Psoas muscle (tissue), 8 donors: ENCODE results near the gene CRYBG1. TPM values are rescaled to one million over a fixed set of nuclear protein-coding genes. Genes with fewer than 3 reads are reported as not detected.
A peak's percentile ranks its signal among the peaks of the same experiment; 100 is the strongest.
"Not testable (repeated sequence)": the region's sequence is repeated elsewhere in the genome, so short reads cannot be mapped to it uniquely, and the experiment has no call there.

ENCODE experiments used
- ATAC-seq, 4 donors: fragments of 200-7000 bp; cut with Tn5 transposase; one replicate each; pipeline ENCODE4 v1.9.1; 2020; ENCODE audit warnings: moderate library complexity in 3 of 4, mild to moderate bottlenecking in 2 of 4
- DNase-seq, 2 donors: peaks; one replicate each; pipeline ENCODE4 v3.0.0-alpha.2; 2020
- H3K27ac ChIP-seq: fragments of 200-600 bp; one replicate; pipeline ENCODE4 v1.8.0; 2022
- H3K27me3 ChIP-seq, 3 donors: fragments of 200-600 bp in 1 of 3; one replicate each; pipeline versions ENCODE4 v1.6.1 to v1.8.0; 2013 to 2022; ENCODE audit warnings: low read length in 2 of 3, mild to moderate bottlenecking in 2 of 3, moderate library complexity in 1 of 3; ENCODE audit not compliant: insufficient read depth in 3 of 3
- H3K36me3 ChIP-seq, 2 donors: fragments of 200-600 bp in 1 of 2; one replicate each; pipeline versions ENCODE4 v1.6.1 to v1.8.0; 2013 to 2022; ENCODE audit warnings: low read depth in 1 of 2, mild to moderate bottlenecking in 1 of 2, moderate library complexity in 1 of 2; ENCODE audit not compliant: insufficient read depth in 1 of 2
- H3K4me1 ChIP-seq: fragments of 200-600 bp; one replicate; pipeline ENCODE4 v1.8.0; 2022
- H3K4me3 ChIP-seq: fragments of 200-600 bp; one replicate; pipeline ENCODE4 v1.8.0; 2022; ENCODE audit warnings: mild to moderate bottlenecking
- H3K9me3 ChIP-seq: fragments of 200-600 bp; one replicate; pipeline ENCODE4 v1.8.0; 2022
- WGBS, 3 donors: extraction: QIAGEN DNeasy Blood & Tissue Kit; methylation state at CpG; one replicate each; pipeline versions ENCODE4 v1.1.6 to v1.1.7; 2013; 5-methylcytosine and 5-hydroxymethylcytosine counted together
- intact Hi-C, 2 donors: fragments of 100-400 bp; cut with DNase I; formaldehyde crosslinking; loops; one replicate each; pipeline versions ENCODE4 v1.11.0 to v1.14.2; 2022
- polyA plus RNA-seq, 3 donors: library from polyadenylated mRNA; stranded (reverse); fragments of 200-250 nt; gene quantifications; one replicate each; pipeline ENCODE4 v1.2.3, GENCODE V29; 2013
- total RNA-seq, 4 donors: library from RNA; stranded (reverse); fragmentation: NEBNext Ultra II Directional in 2 of 4; extraction: Animal tissue kit (Norgen Biotek cat#: 25700) in 2 of 4; gene quantifications; one replicate each; pipeline versions ENCODE4 v1.2.1 to v1.2.4, GENCODE V29; 2021 to 2023
- TF ChIP-seq, protein P1 (sequence below): fragments of 200-600 bp; IDR thresholded peaks from one replicate; pipeline ENCODE4 v1.8.0; 2022; ENCODE audit warnings: antibody characterized with exemption
- donor health status: healthy with polysubstance abuse.
- donor health status: DM: no; HTN: no; CAD: no; lungs with moderate emphysema.
- donor health status: Bipolar disorder and iron deficiency.
- donor health status: healthy.
- donor health status: DM: yes; HTN: yes; CAD: no.
- donor health status: DM: no; HTN: no; CAD: no.
- donor health status: DM: no; HTN: no; CAD: no.
- donor health status: DM: yes; HTN: yes; CAD: no.

Gene CRYBG1
- total and polyA plus RNA-seq, 7 donors: 0.17 to 1.6 (median 0.82) TPM

GRCh38 chr6:106553440-106553839 lies 192.9 kb downstream of the CRYBG1 start:
- Histone ChIP-seq H3K9me3 (no peaks in the 10 kb centered on the region), H3K27me3 (no peaks in the 10 kb centered on the region), H3K4me1 (no peaks in the 10 kb centered on the region), H3K36me3 (peaks cover 0 to 8% of the 10 kb centered on the region in 2 donors), H3K27ac (no peak overlapping the region), H3K4me3 (no peak overlapping the region)
- WGBS, 3 donors: 93 to 96% (median 94%) methylated on average over 5 of the region's 5 CpGs
- DNase-seq: no peak
- TF ChIP-seq, protein P1, sequence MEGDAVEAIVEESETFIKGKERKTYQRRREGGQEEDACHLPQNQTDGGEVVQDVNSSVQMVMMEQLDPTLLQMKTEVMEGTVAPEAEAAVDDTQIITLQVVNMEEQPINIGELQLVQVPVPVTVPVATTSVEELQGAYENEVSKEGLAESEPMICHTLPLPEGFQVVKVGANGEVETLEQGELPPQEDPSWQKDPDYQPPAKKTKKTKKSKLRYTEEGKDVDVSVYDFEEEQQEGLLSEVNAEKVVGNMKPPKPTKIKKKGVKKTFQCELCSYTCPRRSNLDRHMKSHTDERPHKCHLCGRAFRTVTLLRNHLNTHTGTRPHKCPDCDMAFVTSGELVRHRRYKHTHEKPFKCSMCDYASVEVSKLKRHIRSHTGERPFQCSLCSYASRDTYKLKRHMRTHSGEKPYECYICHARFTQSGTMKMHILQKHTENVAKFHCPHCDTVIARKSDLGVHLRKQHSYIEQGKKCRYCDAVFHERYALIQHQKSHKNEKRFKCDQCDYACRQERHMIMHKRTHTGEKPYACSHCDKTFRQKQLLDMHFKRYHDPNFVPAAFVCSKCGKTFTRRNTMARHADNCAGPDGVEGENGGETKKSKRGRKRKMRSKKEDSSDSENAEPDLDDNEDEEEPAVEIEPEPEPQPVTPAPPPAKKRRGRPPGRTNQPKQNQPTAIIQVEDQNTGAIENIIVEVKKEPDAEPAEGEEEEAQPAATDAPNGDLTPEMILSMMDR: no peak
- intact Hi-C loops: no loop called here
- ATAC-seq: no peak

- Histone ChIP-seq H3K27ac (no peak overlapping the region), H3K9me3 (no peaks in the 10 kb centered on the region), H3K36me3 (peaks cover 0 to 13% of the 10 kb centered on the region in 2 donors), H3K4me3 (no peak overlapping the region), H3K27me3 (no peaks in the 10 kb centered on the region), H3K4me1 (no peaks in the 10 kb centered on the region)
- ATAC-seq (no peak), DNase-seq (no peak)
- intact Hi-C loops: no loop called here
- WGBS, 3 donors: 72 to 75% (median 72%) methylated on average over 5 of the region's 5 CpGs
- TF ChIP-seq, protein P1: no peak
These were observed 195.2 kb downstream of the CRYBG1 start for GRCh38 chr6:106555767-106556166.

GRCh38 chr6:106556368-106556960 lies 195.9 kb downstream of the CRYBG1 start:
- no peaks in the 10 kb centered on the region for H3K9me3 ChIP-seq
- ATAC-seq: no peak
- intact Hi-C loops: no loop called here
- H3K4me1 ChIP-seq: no peaks in the 10 kb centered on the region
- H3K27me3 ChIP-seq: no peaks in the 10 kb centered on the region
- 71 to 75% (median 74%) methylated on average over 3 of the region's 3 CpGs for WGBS, 3 donors
- H3K4me3 ChIP-seq: no peak overlapping the region
- H3K36me3 ChIP-seq: peaks cover 0 to 18% of the 10 kb centered on the region in 2 donors
- TF ChIP-seq, protein P1: peak; percentile 15
- DNase-seq: no peak
- H3K27ac ChIP-seq: no peak overlapping the region

DNA sequence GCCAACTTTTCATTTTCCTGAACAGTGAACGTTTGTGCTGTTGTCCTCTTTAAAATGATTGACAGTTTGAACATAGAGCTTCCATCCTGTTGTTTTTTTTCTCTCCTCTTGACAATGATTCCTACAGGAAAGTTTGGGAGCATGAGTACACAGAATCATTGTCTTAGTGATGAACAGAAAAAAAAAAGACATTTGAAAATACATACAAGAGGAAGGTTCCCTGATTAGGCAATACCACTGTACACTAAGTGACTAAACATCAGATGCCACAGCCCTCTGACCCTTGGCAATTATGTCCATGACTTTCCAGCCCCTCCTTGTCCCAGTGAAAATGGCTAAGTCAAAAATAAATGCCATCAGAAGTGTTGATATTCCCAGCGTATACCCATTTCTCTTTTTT lies 197.3 kb downstream of the CRYBG1 start:
- Histone ChIP-seq H3K27ac (no peak overlapping the region), H3K36me3 (peaks cover 0 to 24% of the 10 kb centered on the region in 2 donors), H3K27me3 (no peaks in the 10 kb centered on the region), H3K4me3 (no peak overlapping the region), H3K4me1 (no peaks in the 10 kb centered on the region), H3K9me3 (no peaks in the 10 kb centered on the region)
- intact Hi-C loops: no loop called here
- 43 to 70% (median 63%) methylated on average over 2 of the region's 2 CpGs for WGBS, 3 donors
- ATAC-seq (no peak), DNase-seq (no peak)
- TF ChIP-seq, protein P1: no peak

GRCh38 chr6:106558364-106558763 lies 197.8 kb downstream of the CRYBG1 start:
- no peak for ATAC-seq
- WGBS, 3 donors: 97 to 98% (median 97%) methylated on average over 4 of the region's 4 CpGs
- no peaks in the 10 kb centered on the region for H3K27me3 ChIP-seq

GRCh38 chr6:106559659-106560058 lies 199.1 kb downstream of the CRYBG1 start:
- not testable (repeated sequence) for H3K9me3 ChIP-seq, DNase-seq, H3K27ac ChIP-seq, H3K4me3 ChIP-seq, H3K27me3 ChIP-seq, H3K4me1 ChIP-seq, ATAC-seq
- H3K36me3 ChIP-seq: peaks cover 0 to 19% of the 10 kb centered on the region in 2 donors
- intact Hi-C loops: loop anchor here (5.0 to 10.0 kb wide), 2 partner anchors 225 to 1122 kb away; no protein-coding TSS in a partner anchor
- WGBS, 3 donors: 91 to 97% (median 94%) methylated on average over 5 of the region's 5 CpGs

More at GRCh38 chr6:106558364-106558763, 197.8 kb downstream of the CRYBG1 start:
- Histone ChIP-seq H3K4me3 (no peak overlapping the region), H3K27ac (no peak overlapping the region), H3K4me1 (no peaks in the 10 kb centered on the region), H3K9me3 (no peaks in the 10 kb centered on the region), H3K36me3 (peaks cover 0 to 24% of the 10 kb centered on the region in 2 donors)
- TF ChIP-seq, protein P1: no peak
- no peak for DNase-seq
- intact Hi-C loops: no loop called here
